Measurements from ENCODE around the gene RNASE9. TPM values are rescaled to one million over a fixed set of nuclear protein-coding genes. Genes with fewer than 3 reads are reported as not detected.

The RNASE9 gene
- total and polyA plus RNA-seq, 9 of the 15 experiments (the other 6 are each of a cell fraction or from before 2014, with no cell fraction given) = not detected

- CTCF ChIA-PET (ENCODE audit: low intra/inter-chr PET ratio) = interaction anchor here (0.7 kb wide), 1 partner anchor 151 kb away, joined by 3 read pairs; no protein-coding TSS in a partner anchor
These were observed 14.0 kb downstream of the RNASE9 start for GRCh38 chr14:20546877-20547276.

More at GRCh38 chr14:20546877-20547276, 14.0 kb downstream of the RNASE9 start:
- no peak for FAIRE-seq
- H3K27me3 ChIP-seq (ENCODE audit: control insufficient read depth in 2 of 2, insufficient read depth in 2 of 2, low read length in 2 of 2) = no peaks in the 10 kb centered on the region
- H3K4me3 ChIP-seq = no peak overlapping the region
- BruUV-seq (replicated peaks) = no TSS peak
- peak; percentile 61; the same call in 1 of the 2 replicates for TF ChIP-seq CTBP1 (IDR thresholded peaks at IDR 0.05; ENCODE audit: borderline replicate concordance)
- no peak for TF ChIP-seq RUNX1 (IDR thresholded peaks at IDR 0.05; ENCODE audit: low read depth)
- peak; percentile 42; the same call in 1 of the 2 replicates for TF ChIP-seq JUND (IDR thresholded peaks at IDR 0.05; ENCODE audit: borderline replicate concordance, low read depth, low read length)
- no peak; the same call in 2 of the 3 replicates for TF ChIP-seq JUND (tag; IDR thresholded peaks at IDR 0.05; ENCODE audit: borderline replicate concordance, low read depth, low read length)
- TF ChIP-seq ZFX (CRISPR knock-in tag; IDR thresholded peaks at IDR 0.05) = no peak
- TF ChIP-seq TARDBP (IDR thresholded peaks at IDR 0.05) = no peak
- TF ChIP-seq EP400 (IDR thresholded peaks at IDR 0.05) = no peak
- TF ChIP-seq ASH1L (IDR thresholded peaks at IDR 0.05; ENCODE audit: borderline replicate concordance, low read depth, partially characterized antibody) = no peak
- no peak for TF ChIP-seq HIVEP1 (CRISPR knock-in tag; IDR thresholded peaks at IDR 0.05)
- TF ChIP-seq ZEB2 (IDR thresholded peaks at IDR 0.05) = peak; percentile 73
- no peak for TF ChIP-seq ADNP (tag; IDR thresholded peaks at IDR 0.05)
- peak; percentile 23 for TF ChIP-seq CBFA2T3 (IDR thresholded peaks at IDR 0.05)
- TF ChIP-seq SOX6 (IDR thresholded peaks at IDR 0.05) = 0 out of 2 replicates have a peak, but pooled peaks have one; percentile 25
- TF ChIP-seq MYC (IDR thresholded peaks at IDR 0.05; ENCODE audit: low read depth, low read length) = peak; percentile 27; the same call in 1 of the 2 replicates
- TF ChIP-seq MYC (CRISPR knock-in tag; IDR thresholded peaks at IDR 0.05; ENCODE audit: borderline replicate concordance, low read depth) = no peak
- TF ChIP-seq CEBPG (CRISPR knock-in tag; IDR thresholded peaks at IDR 0.05) = no peak
- 0 out of 4 replicates have a peak, but pooled peaks of 1 of the 2 experiments have one; percentile 24 for TF ChIP-seq CEBPG (tag; conservative IDR thresholded peaks at IDR 0.05 in 1 of 2, IDR thresholded peaks at IDR 0.05 in 1 of 2)
- peak; percentile 31; the same call in 1 of the 2 replicates for TF ChIP-seq DPF2 (IDR thresholded peaks at IDR 0.05)
- TF ChIP-seq SNRNP70 (optimal IDR thresholded peaks at IDR 0.05; ENCODE audit: low read depth, low read length) = no peak
- no peak for TF ChIP-seq XRCC3 (IDR thresholded peaks at IDR 0.05)
- intact Hi-C loops (cut with micrococcal nuclease) = loop anchor here (5.0 kb wide), 1 partner anchor 60 kb away; no protein-coding TSS in a partner anchor
- no peaks in the 10 kb centered on the region for H3K79me2 ChIP-seq (ENCODE audit: control insufficient read depth, insufficient read depth, low read length)
- peak in 2 of 4 experiments; percentile 8 to 12 for DNase-seq (ENCODE audit: extremely low read depth in 1 of 4, low spot score in 3 of 4)
- H3K9ac ChIP-seq (ENCODE audit: insufficient read depth in 1 of 2, low read depth in 2 of 2, low read length in 2 of 2) = no peak overlapping the region; a peak in 1 of 4 replicates
- ATAC-seq = peak; percentile 79
- no peak overlapping the region for H3K27ac ChIP-seq (ENCODE audit: extremely low read depth, low read depth, low read length)
- H3K4me2 ChIP-seq (ENCODE audit: insufficient read depth, low read length) = no peak overlapping the region
- no peaks in the 10 kb centered on the region for H3K9me3 ChIP-seq (replicated peaks; ENCODE audit: control insufficient read depth, insufficient read depth, low read depth, low read length)
- no peaks in the 10 kb centered on the region for H3K9me1 ChIP-seq (ENCODE audit: control insufficient read depth, insufficient read depth, low read length)
- no peaks in the 10 kb centered on the region for H4K20me1 ChIP-seq (replicated peaks; ENCODE audit: control insufficient read depth, insufficient read depth, low read length)
- in situ Hi-C loops (cut with MboI) = no loop called here
- no peaks in the 10 kb centered on the region for H3K36me3 ChIP-seq (ENCODE audit: control insufficient read depth, insufficient read depth, low read length)
- 11% methylated on average over 3 of the region's 3 CpGs for WGBS (ENCODE audit: insufficient coverage, low coverage, missing lambda C conversion rate)
- H2AFZ ChIP-seq (ENCODE audit: low read depth, low read length) = 0 out of 2 replicates have a peak overlapping the region, but pooled peaks have one; percentile 1
- POLR2A ChIA-PET = no interaction called here
- H3K4me1 ChIP-seq (replicated peaks in 1 of 2; ENCODE audit: control insufficient read depth in 2 of 2, insufficient read depth in 2 of 2, low read length in 2 of 2) = peaks cover 0 to 6% of the 10 kb centered on the region in 2 experiments; a peak in 3 of 5 replicates
